ENCODE data around the gene TGFBR2. TPM values are rescaled to one million over a fixed set of nuclear protein-coding genes. Genes with fewer than 3 reads are reported as not detected.

Gene TGFBR2
- total and polyA plus RNA-seq, 10 donors, result 18.2 to 322 (median 239) TPM

GRCh38 chr3:30633718-30634117 is 27.3 kb downstream of the TGFBR2 start:
- WGBS, 5 donors, result 71 to 92% (median 90%) methylated on average over 3 of the region's 3 CpGs
- intact Hi-C loops (cut with DNase I; ENCODE audit: low total_unique reads), result no loop called here
- Histone ChIP-seq H3K27ac (peak overlapping the region; percentile 83 to 100 (median 89)), H3K4me1 (peaks cover 75 to 100% (median 98%) of the 10 kb centered on the region in 6 donors), H3K36me3 (peaks cover 0 to 26% (median 0%) of the 10 kb centered on the region in 6 donors), H3K27me3 (replicated peaks in 1 of 7) (no peaks in the 10 kb centered on the region), H3K4me3 (no peak overlapping the region), H3K9me3 (no peaks in the 10 kb centered on the region)
- no peak for TF ChIP-seq POLR2A (IDR thresholded peaks at IDR 0.05)
- no peak for TF ChIP-seq CTCF (IDR thresholded peaks at IDR 0.05 in 8 of 11, conservative IDR thresholded peaks at IDR 0.05 in 3 of 11)
- no peak for TF ChIP-seq POLR2AphosphoS5 (IDR thresholded peaks at IDR 0.05)
- DNase-seq, result no peak

GRCh38 chr3:30634761-30635735 is 28.6 kb downstream of the TGFBR2 start:
- DNase-seq, result no peak
- peak overlapping the region; percentile 73 to 100 (median 88) for H3K27ac ChIP-seq
- peaks cover 0 to 26% (median 0%) of the 10 kb centered on the region in 6 donors for H3K36me3 ChIP-seq
- no peak for TF ChIP-seq POLR2AphosphoS5 (IDR thresholded peaks at IDR 0.05)
- TF ChIP-seq CTCF (IDR thresholded peaks at IDR 0.05 in 8 of 11, conservative IDR thresholded peaks at IDR 0.05 in 3 of 11), result no peak
- TF ChIP-seq POLR2A (IDR thresholded peaks at IDR 0.05), result no peak
- no peaks in the 10 kb centered on the region for H3K9me3 ChIP-seq
- 62 to 75% (median 68%) methylated on average over 3 of the region's 3 CpGs for WGBS, 5 donors
- H3K27me3 ChIP-seq (replicated peaks in 1 of 7), result no peaks in the 10 kb centered on the region
- no peak overlapping the region for H3K4me3 ChIP-seq
- intact Hi-C loops (cut with DNase I; ENCODE audit: low total_unique reads), result no loop called here
- H3K4me1 ChIP-seq, result peaks cover 73 to 100% (median 98%) of the 10 kb centered on the region in 6 donors

- Histone ChIP-seq H3K36me3 (peaks cover 0 to 15% (median 0%) of the 10 kb centered on the region in 6 donors), H3K27ac (peak overlapping the region; percentile 53 to 100 (median 88)), H3K4me1 (peaks cover 75 to 100% (median 98%) of the 10 kb centered on the region in 6 donors), H3K4me3 (peak overlapping the region in 1 of 8 donors; percentile 17), H3K27me3 (replicated peaks in 1 of 7) (no peaks in the 10 kb centered on the region), H3K9me3 (no peaks in the 10 kb centered on the region)
- intact Hi-C loops (cut with DNase I; ENCODE audit: low total_unique reads), result no loop called here
- 81 to 86% (median 83%) methylated on average over 10 of the region's 10 CpGs for WGBS, 5 donors
- DNase-seq, result no peak
- TF ChIP-seq POLR2A (IDR thresholded peaks at IDR 0.05) (no peak), CTCF (IDR thresholded peaks at IDR 0.05 in 8 of 11, conservative IDR thresholded peaks at IDR 0.05 in 3 of 11) (no peak), POLR2AphosphoS5 (IDR thresholded peaks at IDR 0.05) (peak in 1 of 3 donors; percentile 20)
Observed at GRCh38 chr3:30637310-30638219, 31.2 kb downstream of the TGFBR2 start.
